ENCODE data around the gene TIMM22.

TIMM22 gene

GRCh38 chr17:1022278-1023024 lies 25.5 kb downstream of the TIMM22 start:
- DNase-seq, result no peak

DNA sequence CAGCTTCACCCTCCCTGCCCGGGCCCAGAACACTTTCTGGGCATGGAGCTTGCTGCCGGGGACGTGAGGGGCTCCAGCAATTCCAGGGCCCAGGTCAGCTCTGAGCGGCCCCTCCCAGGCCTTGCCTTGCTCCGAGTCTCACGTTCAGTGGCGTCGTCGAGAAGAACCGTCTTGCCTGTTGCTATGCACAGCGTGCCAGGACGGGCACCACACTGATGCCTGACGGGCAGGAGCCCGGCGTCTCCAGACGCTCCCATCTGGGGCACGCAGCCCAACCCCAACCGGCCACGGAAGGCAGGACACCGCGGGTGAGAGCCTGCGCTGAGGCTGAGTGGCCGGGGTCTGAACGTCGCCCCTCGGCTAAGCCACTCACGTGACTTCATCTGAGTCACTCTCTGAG lies 27.1 kb downstream of the TIMM22 start:
- DNase-seq, result no peak

GRCh38 chr17:1025733-1026598 lies 29.0 kb downstream of the TIMM22 start:
- DNase-seq, result no peak

GRCh38 chr17:1026599-1026975 lies 29.7 kb downstream of the TIMM22 start:
- DNase-seq, result no peak

GRCh38 chr17:1027044-1027443 lies 30.1 kb downstream of the TIMM22 start:
- DNase-seq, result no peak

DNA sequence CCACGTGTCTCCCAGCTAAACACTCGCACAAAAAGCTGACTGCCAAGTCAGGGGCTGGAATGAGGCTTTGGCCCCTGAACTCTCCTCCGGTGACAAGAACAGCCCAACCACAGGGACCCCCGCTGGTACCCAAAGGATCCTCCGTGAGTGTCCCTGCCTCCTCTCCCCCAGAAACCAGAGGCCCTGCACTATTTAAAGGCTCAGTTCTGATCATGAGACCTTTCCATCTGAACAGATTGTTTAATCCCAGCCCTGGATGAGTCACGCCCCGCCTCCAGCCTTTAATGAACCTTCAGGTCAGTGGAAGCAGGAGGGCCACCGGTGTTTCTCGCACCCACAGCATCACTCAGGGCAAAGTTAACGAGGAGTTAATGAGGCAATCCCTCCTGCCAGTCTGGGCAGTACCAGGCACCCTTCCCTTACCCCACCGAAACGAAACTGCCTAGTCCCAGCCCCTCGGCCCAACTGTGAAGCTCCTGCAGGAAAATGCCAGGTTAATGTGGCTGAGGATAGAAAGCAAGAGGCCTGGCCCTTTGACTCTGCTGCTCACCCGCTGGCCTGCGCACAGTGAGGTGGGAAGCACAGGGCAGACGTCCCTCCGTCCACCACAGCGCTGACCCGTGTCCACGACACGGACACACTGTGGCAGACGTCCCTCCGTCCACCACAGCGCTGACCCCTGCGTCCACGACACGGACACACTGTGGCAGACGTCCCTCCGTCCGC lies 32.4 kb downstream of the TIMM22 start:
- no peak for DNase-seq

DNA sequence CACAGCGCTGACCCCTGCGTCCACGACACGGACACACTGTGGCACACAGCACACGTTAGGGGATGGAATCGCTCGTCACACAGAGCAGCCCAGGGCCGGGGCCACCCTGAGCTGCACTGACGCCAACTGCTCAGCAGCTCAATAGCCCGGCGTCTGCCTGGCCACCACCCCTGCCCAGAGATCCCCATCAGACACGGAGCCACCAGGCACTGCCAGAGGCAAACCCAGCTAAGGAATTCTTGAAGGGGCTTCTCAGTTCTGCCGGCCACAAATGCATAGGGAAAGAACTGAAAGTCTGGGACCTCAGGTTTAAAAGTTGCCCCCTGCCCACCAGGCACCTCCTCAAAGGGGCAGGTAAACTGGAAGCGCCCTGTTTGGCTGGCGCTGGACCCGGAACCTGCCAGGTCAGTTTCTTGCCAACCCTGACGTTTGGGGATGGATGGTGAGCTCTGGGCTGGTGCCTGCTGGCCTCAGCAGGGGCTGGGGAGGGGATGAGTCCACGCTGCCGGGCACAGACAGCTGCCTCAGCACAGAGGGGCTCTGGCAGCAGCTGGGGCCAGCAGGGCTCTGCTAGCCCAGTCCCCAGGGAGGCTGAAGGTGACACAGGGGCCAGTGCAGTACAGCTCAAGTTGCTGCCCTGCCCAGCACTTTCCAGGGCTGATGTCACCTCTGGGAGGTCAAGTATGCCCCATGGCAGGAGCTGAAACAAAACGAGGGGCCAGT lies 33.2 kb downstream of the TIMM22 start:
- no peak for DNase-seq

DNA sequence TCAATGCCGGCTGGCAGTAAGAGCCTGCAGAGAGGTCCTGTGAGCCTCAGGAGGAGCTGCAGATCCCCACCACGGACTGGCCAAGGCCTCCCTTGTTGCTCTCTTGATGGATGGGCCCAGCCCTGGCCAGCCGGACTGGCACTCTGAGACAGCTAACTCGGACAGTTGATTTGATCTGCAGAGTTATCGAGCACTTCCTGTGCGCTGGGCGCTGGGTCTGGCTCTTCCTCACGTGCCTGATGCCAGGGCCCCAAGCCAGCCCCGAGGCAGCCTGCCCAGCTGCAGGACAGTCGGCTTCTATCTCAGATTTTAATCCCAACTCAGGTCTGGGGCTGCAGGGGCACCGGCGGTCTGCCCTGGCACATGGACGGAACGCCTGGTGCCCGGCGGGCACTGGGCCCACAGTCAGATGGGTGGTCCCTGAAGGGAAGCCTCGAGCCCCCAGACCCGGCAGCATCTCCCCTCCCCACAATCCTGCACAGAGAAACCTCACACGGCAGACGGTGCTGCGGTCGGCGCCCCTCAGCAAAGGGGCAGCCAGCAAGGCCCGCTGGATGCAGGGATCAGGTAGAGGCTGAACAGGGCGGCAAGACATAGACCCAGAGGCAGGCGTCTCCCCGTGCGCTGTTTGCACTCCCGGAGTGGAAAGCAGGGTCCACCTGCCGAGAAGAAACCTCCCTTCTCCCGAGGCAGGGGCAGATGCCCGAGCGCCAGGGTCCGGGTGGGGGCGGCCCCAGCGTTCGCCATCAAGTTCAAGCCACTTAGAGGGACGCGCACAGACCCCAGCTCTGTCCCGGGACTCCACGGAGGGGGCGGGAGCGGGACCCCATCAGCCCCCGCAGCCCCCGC lies 34.0 kb downstream of the TIMM22 start:
- no peak for DNase-seq

DNA sequence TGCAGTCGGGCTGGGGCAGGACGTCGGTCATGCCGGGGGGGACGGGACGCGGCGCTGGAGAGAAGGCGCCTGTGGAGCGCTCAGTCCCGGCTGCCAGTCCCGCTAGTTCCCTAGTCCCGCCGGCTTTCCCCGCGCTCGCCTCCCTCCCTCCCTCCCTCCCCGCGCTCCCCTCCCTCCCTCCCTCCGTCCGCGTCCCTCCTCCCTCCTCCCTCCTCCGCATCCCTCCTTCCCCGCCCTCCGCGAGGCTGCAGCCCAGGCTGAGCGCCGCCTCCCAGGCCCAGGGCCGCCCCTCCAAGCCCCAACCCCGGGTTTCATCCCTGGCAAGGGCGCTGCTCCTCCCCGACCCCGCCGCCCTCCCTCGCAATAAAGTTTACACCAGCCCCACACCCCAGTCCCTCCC lies 34.8 kb downstream of the TIMM22 start:
- no peak for DNase-seq

DNA sequence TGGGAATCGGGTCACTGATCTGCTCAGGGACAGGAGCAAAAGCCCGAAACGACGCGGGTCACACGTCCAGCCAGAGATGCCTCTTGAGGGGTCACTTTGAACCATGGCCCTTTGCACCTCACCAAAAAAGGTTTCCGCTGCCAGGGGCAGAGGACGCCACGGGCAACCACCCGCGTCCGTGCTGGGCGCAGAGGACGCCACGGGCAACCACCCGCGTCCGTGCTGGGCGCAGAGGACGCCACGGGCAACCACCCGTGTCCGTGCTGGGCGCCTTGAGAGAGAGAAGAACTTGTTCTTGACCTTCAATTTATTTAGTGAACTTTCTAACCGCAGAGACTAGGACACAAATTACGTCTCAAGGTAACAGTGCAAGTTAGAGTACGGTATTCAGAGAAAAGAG lies 35.5 kb downstream of the TIMM22 start:
- no peak for DNase-seq

DNA sequence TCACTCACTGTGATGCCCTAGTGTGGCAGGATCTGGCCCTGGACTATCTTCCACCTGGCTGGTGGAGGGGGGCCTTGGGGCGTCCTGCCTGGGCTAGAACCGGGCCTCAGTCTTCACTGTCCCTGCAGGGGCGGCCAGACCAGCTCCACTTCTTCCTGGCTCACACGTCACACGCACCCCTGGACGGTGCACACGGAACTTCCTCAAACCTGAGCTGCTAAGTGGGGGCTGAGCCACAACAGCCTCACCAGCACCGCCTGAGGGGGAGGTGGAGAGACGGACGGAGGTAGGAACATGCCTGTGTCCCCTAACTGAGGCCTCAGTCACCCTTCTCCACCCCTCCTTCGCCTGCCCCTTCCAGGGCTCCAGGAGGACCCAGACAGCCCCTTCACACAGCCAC lies 36.6 kb downstream of the TIMM22 start:
- DNase-seq, result no peak

DNA sequence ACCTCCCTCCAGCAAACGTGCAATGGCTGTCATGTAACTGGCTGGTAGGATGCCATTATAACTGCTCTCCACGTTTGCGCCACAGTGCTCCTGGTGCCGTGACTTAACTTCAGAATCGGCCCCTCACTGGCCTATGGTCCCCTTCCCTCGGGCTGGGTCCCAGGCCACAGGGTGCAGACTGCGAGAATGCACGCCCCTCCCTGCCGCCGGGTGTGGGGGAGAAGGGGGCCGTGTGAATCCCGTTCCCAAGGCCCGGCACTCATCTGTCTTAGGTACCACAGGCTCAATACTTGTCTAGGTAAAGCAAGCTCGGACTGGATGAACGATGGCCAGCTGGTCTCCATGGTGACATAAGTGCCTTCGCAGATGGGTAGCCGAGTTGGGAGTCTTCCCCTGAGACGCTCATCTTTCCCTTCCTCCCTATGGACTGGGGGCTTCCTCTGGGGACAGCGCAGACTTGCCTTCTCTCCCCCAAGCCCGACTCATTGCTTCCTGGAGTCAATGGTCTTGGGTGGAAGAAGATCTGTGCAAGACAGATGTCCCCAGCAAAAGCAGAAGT lies 37.8 kb downstream of the TIMM22 start:
- no peak for DNase-seq

GRCh38 chr17:1035546-1036170 lies 38.7 kb downstream of the TIMM22 start:
- DNase-seq, result no peak

DNA sequence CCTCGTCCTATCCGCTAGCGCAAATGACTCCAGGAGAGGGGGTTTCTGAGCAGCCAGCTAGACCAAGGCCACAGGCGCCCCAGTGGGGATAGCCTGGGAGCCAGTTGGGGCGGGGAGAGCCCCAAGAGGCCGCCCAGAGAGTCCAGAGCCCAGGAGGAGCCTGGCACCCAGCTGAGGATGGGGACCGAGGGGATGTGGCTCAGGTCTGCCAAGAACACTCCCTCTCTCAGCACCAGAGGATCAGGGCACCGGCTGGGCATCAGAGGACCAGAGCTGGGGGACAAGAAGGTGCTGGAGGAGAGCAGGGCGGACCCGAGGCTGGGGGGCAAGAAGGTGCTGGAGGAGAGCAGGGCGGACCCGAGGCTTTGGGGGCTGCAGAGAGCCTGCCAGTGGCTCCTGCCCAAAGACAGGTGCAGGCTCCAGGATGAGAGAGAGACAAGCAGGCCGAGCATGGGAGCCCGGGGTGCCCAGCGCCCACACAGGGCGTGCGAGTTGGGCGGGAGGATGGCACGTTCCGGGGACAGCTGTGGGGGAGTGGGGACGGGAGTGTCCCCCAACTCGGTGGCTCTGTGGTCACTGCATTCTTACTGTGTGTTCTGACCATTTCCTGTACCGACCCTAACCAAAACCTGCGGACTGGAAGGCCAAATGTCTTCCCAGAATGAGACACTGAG lies 39.4 kb downstream of the TIMM22 start:
- no peak for DNase-seq

DNA sequence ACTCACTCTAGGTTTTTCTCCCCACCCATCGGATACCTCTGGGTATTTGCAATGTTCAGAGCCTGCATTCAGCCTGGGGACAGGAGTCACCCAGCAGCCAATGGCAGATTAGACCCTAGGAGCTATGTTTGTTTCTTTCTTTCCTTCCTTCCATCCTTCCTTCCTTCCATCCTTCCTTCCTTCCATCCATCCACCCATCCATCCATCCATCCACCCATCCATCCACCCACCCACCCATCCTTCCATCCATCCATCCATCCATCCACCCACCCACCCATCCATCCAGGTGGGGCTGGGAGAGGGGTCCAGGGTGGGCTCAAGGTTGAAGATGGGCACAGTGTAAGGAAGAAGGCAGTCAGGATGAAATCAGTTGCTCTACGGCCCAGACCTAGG lies 39.9 kb downstream of the TIMM22 start:
- no peak for DNase-seq

DNA sequence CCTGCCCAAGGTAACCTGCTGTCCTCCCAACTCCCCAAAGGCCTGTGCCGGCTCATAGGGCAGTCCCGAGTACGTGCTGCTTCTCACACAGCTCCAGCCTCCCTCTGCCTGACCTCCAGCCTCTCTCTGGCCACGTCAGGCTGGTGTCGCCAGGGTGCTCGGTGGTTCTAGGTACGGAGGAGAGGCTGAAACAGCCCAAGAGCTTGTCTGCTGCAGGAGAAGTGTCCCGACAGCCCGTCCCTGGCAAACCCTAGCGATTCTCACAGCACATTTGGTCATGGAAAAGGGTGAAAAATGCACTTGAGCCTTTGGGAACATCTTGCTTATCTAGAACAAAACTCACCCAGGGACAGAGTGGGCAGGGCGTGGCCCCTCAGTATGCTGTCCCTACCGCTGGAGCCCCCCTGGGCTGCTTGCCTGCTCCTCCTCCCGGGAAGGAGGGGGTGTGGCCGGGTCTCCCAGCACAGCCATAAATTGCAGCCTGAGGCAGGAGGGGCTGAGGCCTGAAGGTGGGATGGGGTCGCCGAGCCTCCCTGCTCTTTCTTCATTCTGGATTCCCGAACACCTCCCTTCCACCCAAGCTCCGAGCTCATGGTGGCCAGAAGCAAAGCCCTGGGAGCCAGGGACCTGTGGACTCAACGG lies 40.4 kb downstream of the TIMM22 start:
- no peak for DNase-seq

DNA sequence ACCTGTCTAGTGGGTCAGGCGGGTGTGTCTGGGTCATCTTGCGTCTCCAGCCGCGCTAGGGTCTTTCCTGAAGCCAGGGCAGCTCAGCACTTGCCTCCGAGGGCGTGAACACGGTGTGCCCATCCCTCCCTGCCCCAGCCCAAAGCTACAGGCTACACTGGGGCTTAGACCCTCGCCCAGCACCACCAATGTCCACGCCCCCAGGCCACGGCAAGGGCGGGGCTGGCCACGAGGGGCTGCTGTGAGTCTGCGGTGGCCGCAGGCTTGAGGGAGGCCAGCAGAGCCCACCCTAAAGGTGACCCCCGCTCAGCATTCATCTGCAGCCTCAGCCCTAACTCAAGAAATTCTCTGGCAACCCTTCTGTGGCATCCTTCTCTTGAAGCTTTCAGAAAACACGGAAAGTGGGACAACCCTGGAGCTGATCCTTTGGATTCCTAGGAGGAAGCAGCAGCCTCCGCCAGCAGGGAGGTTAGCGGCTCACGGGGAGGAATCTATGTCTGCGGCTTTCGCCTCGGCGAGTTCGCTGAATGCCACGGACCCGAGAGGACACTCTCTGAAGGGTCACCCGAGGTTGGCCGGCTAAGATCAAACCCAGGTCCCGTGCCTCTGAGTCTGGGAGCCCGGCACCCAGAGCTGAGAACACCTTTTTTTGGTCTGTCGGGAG lies 41.7 kb downstream of the TIMM22 start:
- no peak for DNase-seq

- DNase-seq, result no peak
These were observed 42.2 kb downstream of the TIMM22 start for GRCh38 chr17:1039123-1039507.

- no peak for DNase-seq
These were observed 42.7 kb downstream of the TIMM22 start for GRCh38 chr17:1039511-1040215.

All from T-helper 9 cell (primary cell).